Neural progenitor cell (in vitro differentiated cells): Measurements from ENCODE around the gene SMIM38. TPM values are rescaled to one million over a fixed set of nuclear protein-coding genes. Genes with fewer than 3 reads are reported as not detected.

Experiments used
- DNase-seq: peaks from one replicate; pipeline ENCODE4 v3.0.0-alpha.2; 2016; ENCODE audit warnings: low spot score
- H2AFZ ChIP-seq: fragments of 200-600 bp; sonication (generic); replicated peaks from 2 replicates; pipeline ENCODE4 v1.6.1; 2016; ENCODE audit warnings: antibody characterized with exemption
- H3F3A ChIP-seq: fragments of 200-600 bp; sonication (generic); 2 replicates; pipeline ENCODE4 v1.6.1; 2016; ENCODE audit warnings: antibody characterized with exemption, low read depth
- H3K27ac ChIP-seq: fragments of 200-600 bp; sonication (generic); 2 replicates; pipeline ENCODE4 v1.5.1; 2016; ENCODE audit warnings: mild to moderate bottlenecking
- H3K27me3 ChIP-seq: fragments of 200-600 bp; sonication (generic); 2 replicates; pipeline ENCODE4 v1.6.1; 2016; ENCODE audit warnings: mild to moderate bottlenecking, moderate library complexity
- H3K36me3 ChIP-seq: fragments of 200-600 bp; sonication (generic); 2 replicates; pipeline ENCODE4 v1.5.1; 2016
- H3K4me1 ChIP-seq: fragments of 200-600 bp; sonication (generic); 2 replicates; pipeline ENCODE4 v1.6.1; 2016; ENCODE audit warnings: mixed run types
- H3K4me2 ChIP-seq: fragments of 200-600 bp; sonication (generic); 2 replicates; pipeline ENCODE4 v1.6.1; 2016
- H3K4me3 ChIP-seq: fragments of 200-600 bp; sonication (generic); 2 replicates; pipeline ENCODE4 v1.5.1; 2016
- H3K79me2 ChIP-seq: fragments of 200-600 bp; sonication (generic); 2 replicates; pipeline ENCODE4 v1.6.1; 2016; ENCODE audit warnings: low read depth
- H3K9ac ChIP-seq: fragments of 200-600 bp; sonication (generic); 2 replicates; pipeline ENCODE4 v1.6.1; 2016
- H3K9me3 ChIP-seq: fragments of 200-600 bp; sonication (generic); 2 replicates; pipeline ENCODE4 v1.5.1; 2016; ENCODE audit warnings: low read depth
- H4K20me1 ChIP-seq: fragments of 200-600 bp; sonication (generic); 2 replicates; pipeline ENCODE4 v1.6.1; 2016; ENCODE audit warnings: low read depth
- H3K27ac Mint-ChIP-seq: 3 replicates; pipeline ENCODE4 v1.8.0; 2021; ENCODE audit warnings: mixed read lengths
- H3K27me3 Mint-ChIP-seq: 2 replicates; pipeline ENCODE4 v1.8.0; 2022; ENCODE audit warnings: low read depth, mild to moderate bottlenecking, inconsistent platforms, moderate library complexity, mixed read lengths; ENCODE audit not compliant: insufficient read depth
- H3K36me3 Mint-ChIP-seq: 3 replicates; pipeline ENCODE4 v1.8.0; 2021; ENCODE audit warnings: mixed read lengths
- H3K4me1 Mint-ChIP-seq: 3 replicates; pipeline ENCODE4 v1.8.0; 2021; ENCODE audit warnings: mixed read lengths
- H3K4me3 Mint-ChIP-seq: 3 replicates; pipeline ENCODE4 v1.8.0; 2021; ENCODE audit warnings: mild to moderate bottlenecking, moderate library complexity, mixed read lengths
- H3K9me3 Mint-ChIP-seq: 3 replicates; pipeline ENCODE4 v1.8.0; 2020; ENCODE audit warnings: mixed read lengths
- EZH2 ChIP-seq: fragments of 200-600 bp; sonication (generic); IDR thresholded peaks from 2 replicates; pipeline ENCODE4 v1.6.1; 2017; ENCODE audit warnings: antibody characterized with exemption, mild to moderate bottlenecking, moderate library complexity
- EZH2phosphoT487 ChIP-seq: fragments of 200-600 bp; sonication (generic); IDR thresholded peaks from 2 replicates; pipeline ENCODE4 v1.6.1; 2017; ENCODE audit warnings: antibody characterized with exemption
- total RNA-seq: library from RNA; depleted of rRNA; stranded (reverse); fragments of >200 nt; gene quantifications from 2 replicates; pipeline ENCODE4 v1.2.3, GENCODE V29; 2015; ENCODE audit warnings: low replicate concordance
- TF ChIP-seq, protein P1 (sequence below): fragments of 200-600 bp; sonication (generic); IDR thresholded peaks from 2 replicates; pipeline ENCODE4 v1.5.1; 2017; ENCODE audit warnings: antibody characterized with exemption, mild to moderate bottlenecking

Gene SMIM38
- total RNA-seq, 1 donor from 2014 or later = 2.0 TPM

DNA sequence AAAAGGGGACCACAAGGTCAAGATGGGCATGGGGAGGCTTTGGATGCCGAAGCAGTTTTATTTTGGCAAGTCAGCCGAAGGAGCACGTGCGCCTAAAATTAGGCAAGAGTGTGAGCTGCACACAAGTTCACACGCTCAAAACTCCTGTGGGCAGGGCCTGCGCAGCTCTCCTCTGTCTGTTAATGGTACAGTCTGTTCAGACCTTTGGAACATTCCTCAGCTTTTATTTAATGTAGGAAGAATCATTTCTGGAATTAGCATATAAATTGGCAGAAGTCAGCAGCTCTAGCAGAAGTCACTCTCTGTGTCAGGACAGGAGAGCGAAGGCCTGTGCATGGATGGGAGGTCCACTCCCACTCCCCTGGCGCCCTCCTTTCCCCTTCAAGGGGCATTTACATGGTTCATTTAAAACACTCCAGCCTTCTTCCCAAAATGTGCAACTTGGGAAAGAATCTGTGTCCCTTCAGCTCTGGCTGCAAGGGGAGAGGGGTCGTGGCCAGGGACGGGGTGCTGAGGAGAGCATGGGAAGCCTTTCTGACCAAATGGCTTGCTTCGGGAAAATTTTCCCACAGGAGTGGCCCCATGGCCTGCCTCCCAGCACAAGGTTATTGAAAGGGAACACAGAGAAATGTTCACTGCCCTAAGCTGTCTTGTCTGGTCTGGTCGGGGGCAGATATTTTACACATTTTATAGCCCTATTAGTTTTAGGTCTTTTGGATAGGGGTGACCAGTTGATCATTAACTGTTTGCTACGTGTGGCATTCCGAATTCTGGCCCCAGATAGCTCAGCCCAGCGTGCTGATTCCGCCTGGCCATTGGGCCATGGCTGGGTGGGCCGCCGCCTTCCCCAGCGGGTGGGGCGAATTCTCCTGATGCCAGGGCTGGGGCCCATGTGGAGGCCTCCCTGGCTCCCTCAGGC, 43.9 kb upstream of the SMIM38 start:
- no peak overlapping the region for H2AFZ ChIP-seq
- no peaks in the 10 kb centered on the region for H3K4me1 ChIP-seq
- Mint-ChIP-seq H3K27me3 (peaks cover 9% of the 10 kb centered on the region), H3K4me1 (peaks cover 23% of the 10 kb centered on the region), H3K4me3 (no peak overlapping the region), H3K36me3 (no peaks in the 10 kb centered on the region), H3K9me3 (peaks cover 17% of the 10 kb centered on the region), H3K27ac (no peak overlapping the region)
- DNase-seq = no peak
- H3K9me3 ChIP-seq = no peaks in the 10 kb centered on the region
- no peak overlapping the region for H3K27ac ChIP-seq
- TF ChIP-seq, protein P1, sequence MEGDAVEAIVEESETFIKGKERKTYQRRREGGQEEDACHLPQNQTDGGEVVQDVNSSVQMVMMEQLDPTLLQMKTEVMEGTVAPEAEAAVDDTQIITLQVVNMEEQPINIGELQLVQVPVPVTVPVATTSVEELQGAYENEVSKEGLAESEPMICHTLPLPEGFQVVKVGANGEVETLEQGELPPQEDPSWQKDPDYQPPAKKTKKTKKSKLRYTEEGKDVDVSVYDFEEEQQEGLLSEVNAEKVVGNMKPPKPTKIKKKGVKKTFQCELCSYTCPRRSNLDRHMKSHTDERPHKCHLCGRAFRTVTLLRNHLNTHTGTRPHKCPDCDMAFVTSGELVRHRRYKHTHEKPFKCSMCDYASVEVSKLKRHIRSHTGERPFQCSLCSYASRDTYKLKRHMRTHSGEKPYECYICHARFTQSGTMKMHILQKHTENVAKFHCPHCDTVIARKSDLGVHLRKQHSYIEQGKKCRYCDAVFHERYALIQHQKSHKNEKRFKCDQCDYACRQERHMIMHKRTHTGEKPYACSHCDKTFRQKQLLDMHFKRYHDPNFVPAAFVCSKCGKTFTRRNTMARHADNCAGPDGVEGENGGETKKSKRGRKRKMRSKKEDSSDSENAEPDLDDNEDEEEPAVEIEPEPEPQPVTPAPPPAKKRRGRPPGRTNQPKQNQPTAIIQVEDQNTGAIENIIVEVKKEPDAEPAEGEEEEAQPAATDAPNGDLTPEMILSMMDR = no peak
- TF ChIP-seq EZH2 (no peak), EZH2phosphoT487 (no peak)
- no peaks in the 10 kb centered on the region for H3K36me3 ChIP-seq
- H4K20me1 ChIP-seq = no peaks in the 10 kb centered on the region
- H3K4me3 ChIP-seq = no peak overlapping the region
- no peak overlapping the region for H3K9ac ChIP-seq
- H3K27me3 ChIP-seq = no peaks in the 10 kb centered on the region
- no peak overlapping the region for H3K4me2 ChIP-seq
- no peaks in the 10 kb centered on the region for H3F3A ChIP-seq
- H3K79me2 ChIP-seq = no peaks in the 10 kb centered on the region

DNA sequence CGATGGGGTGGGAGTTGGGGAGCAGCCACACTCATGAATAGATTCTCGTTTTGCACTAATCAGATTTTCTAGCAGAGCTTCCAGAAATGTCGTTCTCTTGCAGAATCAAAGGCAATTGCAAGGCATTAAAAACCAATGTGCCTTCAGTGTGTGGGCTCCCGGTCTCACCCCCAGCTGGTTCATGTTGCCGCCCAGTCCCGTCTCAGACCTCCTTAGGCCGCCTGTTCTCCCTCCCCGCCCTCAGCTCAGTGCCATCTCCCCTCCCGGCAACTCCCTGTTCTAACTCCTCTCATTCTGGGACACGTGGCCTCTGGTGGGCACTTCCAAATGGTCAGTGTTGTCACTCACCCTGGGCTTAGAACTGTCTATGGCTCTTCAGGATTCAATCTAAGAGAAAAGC, 42.5 kb upstream of the SMIM38 start:
- H3K79me2 ChIP-seq = no peaks in the 10 kb centered on the region
- H3K9ac ChIP-seq = no peak overlapping the region
- TF ChIP-seq EZH2 = no peak
- TF ChIP-seq, protein P1 = no peak
- no peak overlapping the region for H3K4me3 ChIP-seq
- H3K27ac ChIP-seq = no peak overlapping the region
- no peaks in the 10 kb centered on the region for H3K36me3 Mint-ChIP-seq
- no peak overlapping the region for H3K4me2 ChIP-seq
- no peak overlapping the region for H2AFZ ChIP-seq
- H3K9me3 Mint-ChIP-seq = peaks cover 17% of the 10 kb centered on the region
- no peaks in the 10 kb centered on the region for H3K27me3 ChIP-seq
- no peaks in the 10 kb centered on the region for H3K9me3 ChIP-seq
- H3K36me3 ChIP-seq = no peaks in the 10 kb centered on the region
- no peaks in the 10 kb centered on the region for H3F3A ChIP-seq
- H3K4me3 Mint-ChIP-seq = no peak overlapping the region
- H3K27ac Mint-ChIP-seq = no peak overlapping the region
- peaks cover 27% of the 10 kb centered on the region for H3K4me1 Mint-ChIP-seq
- H3K27me3 Mint-ChIP-seq = peaks cover 9% of the 10 kb centered on the region
- no peak for DNase-seq
- no peaks in the 10 kb centered on the region for H4K20me1 ChIP-seq
- H3K4me1 ChIP-seq = no peaks in the 10 kb centered on the region

DNA sequence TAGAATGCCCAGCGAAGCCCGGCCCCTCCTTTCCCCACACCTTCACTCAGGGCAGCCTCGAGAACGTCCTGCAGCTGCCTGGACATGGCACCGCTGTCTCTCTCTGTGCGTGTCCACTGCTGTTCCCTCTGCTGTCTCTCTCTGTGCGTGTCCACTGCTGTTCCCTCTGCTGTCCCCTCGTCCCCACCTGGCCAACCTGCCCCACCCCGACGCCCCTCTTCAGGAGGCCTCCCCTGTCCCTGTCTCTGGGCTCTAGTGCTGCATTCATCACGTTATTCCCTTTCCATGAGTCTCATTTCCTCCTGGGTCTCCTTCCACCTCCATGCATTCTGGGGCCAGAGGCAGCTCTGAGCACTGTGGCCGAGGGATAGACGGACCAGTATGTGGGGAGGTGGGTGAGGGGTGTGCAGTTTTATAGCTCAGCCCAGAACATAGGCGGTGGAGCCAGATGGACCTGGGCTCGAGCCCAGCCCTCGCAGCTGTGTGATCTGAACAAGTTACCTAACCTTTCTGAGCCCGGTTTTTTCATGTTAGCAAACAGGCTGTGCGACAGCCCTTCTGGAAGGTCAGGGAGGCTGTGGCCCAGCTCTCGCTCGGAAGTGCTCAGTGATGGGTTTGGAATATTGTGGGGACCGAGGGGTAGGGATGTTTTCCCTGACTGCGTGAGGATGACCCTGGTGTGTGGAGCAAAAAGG, 41.9 kb upstream of the SMIM38 start:
- Histone ChIP-seq H3K27me3 (no peaks in the 10 kb centered on the region), H3K9me3 (no peaks in the 10 kb centered on the region)

More for the DNA sequence above, 41.9 kb upstream of the SMIM38 start:
- H3K27ac ChIP-seq = no peak overlapping the region
- H3K4me2 ChIP-seq = no peak overlapping the region
- no peaks in the 10 kb centered on the region for H3K36me3 ChIP-seq
- Mint-ChIP-seq H3K27ac (peak overlapping the region; percentile 67), H3K4me3 (no peak overlapping the region), H3K36me3 (no peaks in the 10 kb centered on the region), H3K27me3 (peaks cover 9% of the 10 kb centered on the region), H3K4me1 (peaks cover 27% of the 10 kb centered on the region), H3K9me3 (peaks cover 17% of the 10 kb centered on the region)
- no peaks in the 10 kb centered on the region for H3K4me1 ChIP-seq
- H3K9ac ChIP-seq = no peak overlapping the region
- TF ChIP-seq EZH2phosphoT487 (no peak), EZH2 (no peak)
- TF ChIP-seq, protein P1 = no peak
- H3F3A ChIP-seq = no peaks in the 10 kb centered on the region
- DNase-seq = no peak
- no peak overlapping the region for H2AFZ ChIP-seq
- H3K4me3 ChIP-seq = no peak overlapping the region
- H3K79me2 ChIP-seq = no peaks in the 10 kb centered on the region
- H4K20me1 ChIP-seq = no peaks in the 10 kb centered on the region
